ENCODE results near the gene GALNT1.

GALNT1 gene

GRCh38 chr18:35695384-35695783, 113.8 kb downstream of the GALNT1 start:
- peaks cover 43% of the 10 kb centered on the region for H3K36me3 ChIP-seq
- no peak overlapping the region for H3K27ac ChIP-seq
- no peaks in the 10 kb centered on the region for H3K27me3 ChIP-seq
- H3K4me3 ChIP-seq (ENCODE audit: low read depth in 1 of 2, low read length in 1 of 2): no peak overlapping the region
- no peak for TF ChIP-seq CTCF (IDR thresholded peaks at IDR 0.05)
- no peaks in the 10 kb centered on the region for H3K9me3 ChIP-seq
- no peaks in the 10 kb centered on the region for H3K4me1 ChIP-seq (ENCODE audit: control insufficient read depth in 1 of 2, insufficient read depth in 1 of 2, low read depth in 1 of 2, low read length in 1 of 2)

GRCh38 chr18:35695803-35696202, 114.3 kb downstream of the GALNT1 start:
- Histone ChIP-seq H3K27me3 (no peaks in the 10 kb centered on the region), H3K36me3 (peaks cover 43% of the 10 kb centered on the region), H3K4me1 (ENCODE audit: control insufficient read depth in 1 of 2, insufficient read depth in 1 of 2, low read depth in 1 of 2, low read length in 1 of 2) (no peaks in the 10 kb centered on the region), H3K9me3 (no peaks in the 10 kb centered on the region), H3K27ac (no peak overlapping the region), H3K4me3 (ENCODE audit: low read depth in 1 of 2, low read length in 1 of 2) (no peak overlapping the region)
- no peak for TF ChIP-seq CTCF (IDR thresholded peaks at IDR 0.05)

- no peaks in the 10 kb centered on the region for H3K9me3 ChIP-seq
- H3K27ac ChIP-seq: no peak overlapping the region
- H3K36me3 ChIP-seq: peaks cover 38% of the 10 kb centered on the region
- H3K4me3 ChIP-seq (ENCODE audit: low read depth in 1 of 2, low read length in 1 of 2): no peak overlapping the region
- H3K27me3 ChIP-seq: no peaks in the 10 kb centered on the region
- TF ChIP-seq CTCF (IDR thresholded peaks at IDR 0.05): no peak
- H3K4me1 ChIP-seq (ENCODE audit: control insufficient read depth in 1 of 2, insufficient read depth in 1 of 2, low read depth in 1 of 2, low read length in 1 of 2): no peaks in the 10 kb centered on the region
These were observed 114.8 kb downstream of the GALNT1 start for GRCh38 chr18:35696307-35696706.

- H3K27ac ChIP-seq: no peak overlapping the region
- H3K4me1 ChIP-seq (ENCODE audit: control insufficient read depth in 1 of 2, insufficient read depth in 1 of 2, low read depth in 1 of 2, low read length in 1 of 2): no peaks in the 10 kb centered on the region
- H3K36me3 ChIP-seq: peaks cover 27% of the 10 kb centered on the region
- H3K9me3 ChIP-seq: no peaks in the 10 kb centered on the region
- TF ChIP-seq CTCF (IDR thresholded peaks at IDR 0.05): no peak
- H3K27me3 ChIP-seq: no peaks in the 10 kb centered on the region
- no peak overlapping the region for H3K4me3 ChIP-seq (ENCODE audit: low read depth in 1 of 2, low read length in 1 of 2)
These were observed 116.3 kb downstream of the GALNT1 start for GRCh38 chr18:35697869-35698268.

GRCh38 chr18:35703043-35703688, 121.6 kb downstream of the GALNT1 start:
- Histone ChIP-seq H3K9me3 (no peaks in the 10 kb centered on the region), H3K4me1 (ENCODE audit: control insufficient read depth in 1 of 2, insufficient read depth in 1 of 2, low read depth in 1 of 2, low read length in 1 of 2) (no peaks in the 10 kb centered on the region), H3K36me3 (peaks cover 48% of the 10 kb centered on the region), H3K27me3 (no peaks in the 10 kb centered on the region), H3K4me3 (ENCODE audit: low read depth in 1 of 2, low read length in 1 of 2) (no peak overlapping the region), H3K27ac (no peak overlapping the region)
- no peak for TF ChIP-seq CTCF (IDR thresholded peaks at IDR 0.05)
